Fibroblast of skin of back (primary cell): Measurements from ENCODE around the gene NEO1.

ENCODE experiments used
- DNase-seq: peaks from one replicate; pipeline ENCODE4 v3.0.0-alpha.2; 2013

Gene NEO1

GRCh38 chr15:73317651-73318462 is 265.6 kb downstream of the NEO1 start:
- no peak for DNase-seq

GRCh38 chr15:73318463-73319351 is 266.4 kb downstream of the NEO1 start:
- peak; percentile 37 for DNase-seq

- no peak for DNase-seq
Measured at GRCh38 chr15:73319460-73320245, 267.4 kb downstream of the NEO1 start.

DNA sequence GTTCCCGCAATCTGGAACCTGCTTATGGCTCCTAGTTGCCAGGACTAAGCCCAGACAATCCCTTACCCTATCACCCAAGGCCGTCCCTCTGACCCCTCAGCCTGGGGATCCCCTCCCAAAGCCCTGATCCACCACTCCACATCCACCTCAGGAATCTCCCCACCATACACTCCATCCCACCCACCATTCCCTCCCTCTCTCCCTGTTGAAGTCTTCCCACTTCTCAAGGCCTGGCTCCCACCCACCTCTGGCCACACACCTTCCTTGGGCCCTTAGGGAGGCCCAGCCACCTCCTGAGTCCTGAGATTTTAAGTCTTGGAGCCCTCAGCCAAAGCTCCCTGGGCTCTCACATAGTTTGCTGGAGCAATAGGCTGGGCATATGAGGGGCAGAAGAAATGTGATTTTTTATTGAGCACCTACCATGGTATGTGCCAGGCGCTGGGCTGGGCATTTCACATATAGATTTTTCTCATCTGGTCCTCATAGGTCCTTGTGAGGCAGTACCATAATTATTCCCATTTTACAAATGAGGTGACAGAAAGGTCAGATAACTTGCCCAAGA is 268.4 kb downstream of the NEO1 start:
- DNase-seq = no peak

DNA sequence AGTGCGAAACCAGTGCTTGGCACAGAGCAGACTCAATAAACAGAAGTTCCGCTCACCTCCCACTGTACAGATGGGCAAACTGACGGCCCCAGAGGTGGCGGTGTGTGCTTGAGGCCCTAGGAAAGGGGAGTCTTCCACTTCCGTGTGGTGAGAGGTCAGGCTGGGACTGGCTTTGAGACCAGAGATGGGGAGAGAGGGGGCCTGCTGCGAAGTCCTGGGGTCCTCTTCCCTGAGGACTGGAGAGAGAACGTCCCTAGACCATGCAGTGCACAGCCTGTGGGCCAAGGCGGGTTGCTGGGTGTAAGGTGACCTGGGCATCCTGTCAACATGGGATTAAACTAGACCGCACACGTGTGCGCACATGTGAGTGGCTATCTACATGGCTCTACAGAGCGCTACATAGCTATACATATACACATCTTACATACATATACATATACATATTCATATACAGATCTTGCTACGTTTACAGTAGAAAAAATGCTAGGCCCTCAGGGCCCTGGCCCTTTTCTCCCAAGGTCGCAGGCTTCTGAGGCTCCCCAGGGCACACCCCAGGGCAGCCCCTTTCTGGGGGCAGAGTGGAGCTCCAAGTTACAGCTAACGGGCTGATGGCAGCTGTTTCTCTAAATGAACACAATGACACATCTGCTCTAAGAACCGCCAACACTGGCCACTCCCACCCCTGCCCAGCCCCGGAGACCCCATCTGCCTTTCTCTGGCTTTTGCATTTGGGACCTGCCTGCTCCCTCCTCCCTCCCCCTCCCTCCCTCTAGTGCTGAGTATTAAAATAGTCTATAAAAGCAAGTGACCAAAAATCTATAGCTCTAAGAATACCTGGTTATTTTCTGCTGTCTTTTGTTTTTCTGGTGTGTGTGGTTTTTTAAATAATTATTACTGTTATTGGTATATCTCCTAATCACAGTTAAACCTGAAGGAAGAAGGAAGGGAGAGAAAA is 269.5 kb downstream of the NEO1 start:
- DNase-seq = no peak

GRCh38 chr15:73322665-73323373 is 270.6 kb downstream of the NEO1 start:
- DNase-seq = no peak

- no peak for DNase-seq
Measured at GRCh38 chr15:73323374-73323955, 271.2 kb downstream of the NEO1 start.

DNA sequence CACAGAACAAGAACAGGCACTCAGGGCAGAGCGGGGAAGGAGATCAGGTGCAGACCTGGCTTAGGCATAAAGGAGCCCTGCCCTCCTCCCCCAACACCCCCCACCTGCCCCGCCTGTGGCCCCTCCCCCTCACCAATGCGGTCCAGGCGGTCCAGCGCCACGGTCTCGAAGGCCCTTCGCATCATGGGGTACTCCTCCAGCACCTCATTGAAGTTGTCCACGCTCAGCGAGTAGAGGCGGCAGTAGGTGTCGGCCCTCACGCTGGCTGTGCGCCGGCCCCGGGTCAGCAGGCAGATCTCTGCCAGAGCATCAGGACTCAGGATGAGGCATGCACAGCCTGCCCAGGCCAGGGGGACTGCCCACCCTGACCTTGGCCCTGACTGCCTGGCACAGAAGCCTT is 271.7 kb downstream of the NEO1 start:
- no peak for DNase-seq

DNA sequence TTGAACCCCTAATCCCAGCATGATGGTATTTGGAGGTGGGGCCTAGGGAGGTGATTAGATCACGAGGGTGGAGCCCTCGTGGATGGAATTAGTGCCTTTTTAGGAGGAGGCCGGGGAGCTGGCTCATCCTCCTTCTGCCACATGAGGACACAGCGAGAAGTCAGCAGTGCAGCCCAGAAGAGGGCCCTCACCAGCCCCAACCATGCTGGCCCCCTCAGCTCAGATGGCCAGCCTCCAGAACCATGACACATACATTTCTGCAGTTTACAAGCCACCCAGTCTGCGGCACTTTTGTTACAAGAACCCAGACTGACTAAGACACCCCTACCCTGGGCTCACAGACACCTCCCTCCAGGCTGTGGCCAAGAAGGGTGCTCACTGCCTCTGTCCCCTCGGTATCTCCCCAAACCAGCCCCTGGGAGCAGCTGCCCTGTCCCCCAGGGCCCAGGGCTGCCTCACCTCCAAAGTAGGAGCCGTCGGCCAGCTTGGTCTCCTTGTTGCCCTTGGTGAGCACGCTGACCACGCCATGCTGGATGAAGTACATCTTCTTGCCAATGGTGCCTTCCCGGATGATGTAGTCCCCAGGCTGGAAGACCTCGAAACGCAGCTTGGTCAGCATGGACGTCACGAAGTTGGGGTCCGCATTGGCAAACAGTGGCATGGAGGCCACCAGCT is 272.4 kb downstream of the NEO1 start:
- DNase-seq = no peak

DNA sequence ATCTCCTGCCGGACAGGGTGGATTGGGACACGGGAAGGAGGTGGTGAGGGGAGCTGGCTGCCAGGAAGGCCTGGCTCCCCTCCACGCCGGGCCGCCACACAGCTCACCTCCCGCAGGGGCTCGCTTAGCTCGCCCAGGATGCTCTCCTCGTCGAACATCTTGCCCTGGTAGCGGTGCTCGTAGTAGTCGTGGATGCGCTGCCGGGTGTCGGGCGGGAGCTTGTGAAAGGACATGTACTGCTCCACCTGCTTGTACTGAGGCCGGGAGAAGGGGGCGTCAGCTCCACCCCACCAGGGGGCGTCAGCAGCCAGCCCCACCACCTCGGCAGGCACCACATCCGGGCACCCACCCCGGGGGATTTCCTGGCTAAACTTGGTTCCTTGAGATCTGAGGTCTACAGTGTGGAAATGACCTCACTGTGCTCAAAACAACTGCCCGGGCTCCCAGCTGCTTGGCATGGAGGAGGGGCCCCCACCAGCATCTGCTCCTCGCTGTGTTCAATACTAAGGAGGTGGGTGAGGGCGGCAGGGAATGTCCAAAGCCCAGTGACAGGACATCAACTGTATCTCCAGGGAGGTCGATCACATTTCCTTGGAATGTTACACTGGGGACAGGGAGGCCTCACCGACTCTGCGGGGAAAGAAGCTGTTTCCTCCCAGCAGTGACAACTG is 273.1 kb downstream of the NEO1 start:
- peak; percentile 39 for DNase-seq

GRCh38 chr15:73326157-73326556 is 273.9 kb downstream of the NEO1 start:
- DNase-seq = peak; percentile 34

DNA sequence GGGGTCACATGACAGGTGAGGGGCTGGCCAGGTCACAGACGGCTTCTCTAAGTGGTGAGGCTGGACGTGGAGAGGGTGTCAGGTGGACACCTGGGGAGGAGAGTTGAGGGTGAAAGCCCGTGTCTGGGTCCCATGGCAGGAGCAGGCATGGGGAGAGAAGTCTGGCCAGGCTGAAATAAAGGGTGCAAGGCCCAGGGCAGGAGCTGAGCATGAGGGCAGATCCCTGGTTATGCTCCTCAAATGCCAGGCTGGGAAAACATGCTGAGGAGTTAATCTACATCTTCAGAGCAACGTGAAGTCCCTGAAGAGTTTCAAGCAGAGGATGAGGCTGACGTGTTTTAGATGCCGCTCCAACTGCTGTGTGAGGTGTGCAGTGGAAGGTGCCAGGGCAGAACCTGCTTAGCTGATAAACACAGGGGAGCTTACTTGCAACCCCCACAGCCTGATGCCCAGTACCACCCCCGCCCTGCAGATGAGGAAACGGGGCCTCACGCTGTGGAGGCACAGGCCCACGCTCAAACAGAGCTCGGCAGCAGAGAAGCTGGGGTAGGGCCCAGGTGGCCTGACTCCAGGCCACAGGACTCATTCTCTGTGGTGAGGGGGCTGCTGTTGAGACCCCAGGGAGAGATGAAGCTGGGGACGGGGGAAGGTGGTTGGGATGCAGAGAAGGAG is 276.0 kb downstream of the NEO1 start:
- no peak for DNase-seq

GRCh38 chr15:73328981-73329380 is 276.7 kb downstream of the NEO1 start:
- DNase-seq = no peak

DNA sequence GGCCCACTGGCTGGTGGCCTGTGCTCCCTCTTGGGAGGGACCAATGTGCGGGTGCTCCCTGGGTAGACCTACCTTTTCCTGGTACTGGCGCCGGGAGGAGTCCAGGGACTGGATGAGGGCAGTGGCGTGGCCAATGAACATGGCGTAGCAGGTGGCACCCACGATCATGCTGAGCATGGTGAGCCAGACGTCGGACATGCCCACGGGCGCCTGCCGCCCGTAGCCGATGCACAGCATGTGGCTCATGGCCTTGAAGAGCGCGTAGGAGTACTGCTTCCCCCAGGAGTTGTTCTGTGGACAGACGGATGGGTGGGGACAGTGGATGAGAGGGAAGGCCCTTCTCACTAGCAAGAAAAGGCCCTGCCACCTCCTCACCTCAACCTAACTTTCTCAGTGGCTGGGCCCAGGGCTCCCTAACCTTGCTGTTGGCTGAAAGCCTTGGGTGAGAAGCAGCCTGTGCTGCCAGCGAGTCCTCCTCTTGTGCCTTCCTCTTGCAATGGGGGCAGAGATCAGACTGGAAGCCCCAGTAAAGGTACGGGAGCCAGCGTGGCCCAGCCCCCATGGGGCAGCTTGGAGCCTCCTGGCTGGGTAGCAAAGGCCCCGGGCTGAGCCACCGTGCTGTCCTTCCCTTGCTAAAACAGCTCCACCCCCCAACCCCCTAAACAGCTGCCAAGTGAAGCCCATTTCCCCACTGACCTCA is 277.4 kb downstream of the NEO1 start:
- no peak for DNase-seq

DNA sequence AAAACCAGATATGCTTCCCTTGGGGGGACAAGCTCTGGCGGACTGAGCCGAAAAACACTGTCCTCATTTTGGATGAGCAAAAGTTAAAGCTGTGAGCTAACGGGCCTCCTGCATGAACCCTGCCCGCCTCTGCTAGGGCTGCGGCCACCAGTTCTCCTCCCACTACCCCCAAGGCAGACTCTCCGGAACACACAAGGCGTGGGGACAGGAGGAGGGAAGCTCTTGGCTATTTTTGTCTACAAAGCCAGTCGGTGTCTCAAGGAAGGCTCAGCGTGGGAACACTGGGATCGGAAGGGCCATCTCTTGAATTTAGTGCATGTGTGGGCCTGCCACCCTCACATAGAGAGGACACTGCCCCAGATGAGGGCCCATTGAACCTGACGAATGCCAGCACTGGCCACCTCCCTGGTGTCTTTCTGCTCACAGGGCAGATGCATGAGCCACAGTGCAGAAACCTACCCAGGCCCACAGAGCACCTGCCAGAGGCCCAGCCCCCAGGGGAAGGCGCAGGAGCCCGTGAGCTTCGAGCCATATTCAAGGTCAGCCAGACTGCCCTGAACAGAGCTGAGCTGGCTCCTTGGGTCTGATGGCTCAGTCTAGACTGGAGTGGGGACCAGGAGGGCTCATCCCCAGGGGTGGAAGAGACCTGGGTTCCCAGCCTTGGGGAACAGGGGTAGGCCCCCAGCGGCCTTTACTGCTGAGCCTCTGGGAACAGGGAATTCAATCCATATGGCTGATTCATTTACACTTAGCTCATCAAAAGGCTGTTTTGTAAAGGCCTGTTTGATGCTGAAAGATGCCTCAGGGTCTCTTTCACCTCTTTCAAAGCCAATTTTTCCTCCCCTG is 278.2 kb downstream of the NEO1 start:
- DNase-seq = peak; percentile 7

- DNase-seq = no peak
Measured at GRCh38 chr15:73331501-73331900, 279.2 kb downstream of the NEO1 start.
